Islet precursor cell (in vitro differentiated cells): Measurements from ENCODE around the gene HOXB3.
A peak's percentile ranks its signal among the peaks of the same experiment; 100 is the strongest.
"Not testable (repeated sequence)": the region's sequence is repeated elsewhere in the genome, so short reads cannot be mapped to it uniquely, and the experiment has no call there.

Experiments
- DNase-seq: peaks from one replicate; pipeline ENCODE4 v3.0.0-alpha.2; 2018

The HOXB3 gene

GRCh38 chr17:48542114-48542656 lies 47.9 kb downstream of the HOXB3 start:
- peak; percentile 73 for DNase-seq

DNA sequence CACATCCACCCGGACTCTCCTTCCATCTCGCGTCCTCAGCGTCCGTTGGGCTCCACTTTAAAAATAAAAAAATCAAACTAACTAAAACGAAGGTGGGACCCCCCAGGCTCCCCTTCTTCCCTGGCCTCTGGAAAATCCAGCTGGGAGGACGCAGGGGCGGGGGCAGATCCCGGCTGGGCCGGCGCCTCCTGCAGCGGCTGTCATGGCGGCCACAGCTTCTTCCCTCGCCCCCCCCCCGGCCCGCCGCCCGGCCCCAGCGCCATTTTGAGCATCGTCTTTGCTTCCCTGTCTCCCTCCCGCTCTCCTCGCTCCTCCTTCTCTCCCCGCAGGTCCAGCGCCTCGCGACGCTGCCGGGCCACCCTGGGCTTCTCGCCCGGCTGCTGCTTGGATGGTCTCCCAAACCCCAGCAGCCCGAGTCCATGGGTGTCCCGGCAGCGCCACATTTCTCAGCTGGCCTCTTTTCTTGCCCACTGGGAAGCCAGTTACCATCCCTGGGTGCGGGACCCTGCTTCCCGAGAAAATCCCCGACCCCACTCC lies 48.4 kb downstream of the HOXB3 start:
- peak; percentile 86 for DNase-seq

DNA sequence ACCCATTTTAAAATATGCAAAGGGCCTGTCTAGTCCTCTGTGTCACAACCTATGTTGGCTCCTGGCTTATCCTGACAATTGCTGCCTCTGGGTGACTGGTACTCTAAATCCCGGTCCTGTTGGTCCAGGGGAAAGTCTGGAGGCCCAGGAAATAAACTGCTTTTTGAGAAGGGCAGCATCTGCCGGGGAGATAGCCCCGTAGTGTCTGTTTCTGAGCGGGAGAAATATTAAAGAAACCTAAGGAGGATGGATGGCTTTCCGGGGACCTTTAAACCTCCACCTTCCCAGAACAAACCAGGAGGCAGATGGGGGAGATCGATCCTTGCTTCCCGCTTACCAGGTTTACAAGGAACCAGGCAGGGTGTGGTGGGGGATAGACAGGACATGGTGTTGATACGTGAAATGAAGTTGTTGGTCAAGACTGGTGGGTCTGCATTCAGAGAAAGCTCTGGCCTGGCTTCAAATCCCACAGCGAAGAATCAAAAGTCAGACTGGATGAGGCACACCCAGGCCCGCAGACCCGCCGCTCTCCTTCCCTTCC lies 48.9 kb downstream of the HOXB3 start:
- DNase-seq: peak; percentile 57

DNA sequence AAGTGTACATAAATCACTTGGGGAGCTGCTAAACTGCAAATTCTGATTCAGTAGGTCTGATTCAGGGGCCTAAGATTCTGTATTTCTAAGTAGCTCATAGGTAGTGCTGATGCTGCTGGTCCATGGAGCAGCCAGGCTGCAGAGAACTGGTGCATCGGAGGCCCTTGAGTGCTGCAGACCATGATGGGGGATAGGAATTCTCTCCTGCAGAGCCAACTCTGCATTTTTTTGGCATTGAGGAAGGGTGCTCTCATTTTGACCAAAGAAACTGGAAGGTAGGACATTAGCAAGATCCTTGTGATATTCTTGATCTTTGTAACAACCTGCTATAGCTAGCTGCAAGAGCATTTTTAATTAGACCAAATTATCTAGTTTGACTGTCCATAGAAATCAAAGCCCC lies 49.8 kb downstream of the HOXB3 start:
- DNase-seq: peak; percentile 57

DNA sequence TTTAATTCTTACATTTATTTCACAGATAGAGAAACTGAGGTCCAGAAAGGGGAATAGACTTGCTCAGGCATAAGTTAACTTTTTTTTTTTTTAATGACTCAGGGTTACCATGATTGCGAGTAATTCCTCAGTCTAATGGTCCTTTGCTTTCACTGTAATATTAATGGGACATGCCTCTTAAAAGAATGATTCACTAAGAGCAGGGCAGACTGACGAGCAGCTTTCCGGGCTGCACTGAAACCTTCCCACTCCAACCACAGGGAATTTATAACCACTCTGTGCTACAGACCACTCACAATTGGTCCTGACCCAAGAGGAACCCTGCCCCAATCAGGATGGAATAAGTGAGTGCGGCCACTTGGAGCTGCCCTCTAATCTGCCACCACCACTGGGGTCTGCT lies 50.9 kb downstream of the HOXB3 start:
- peak; percentile 69 for DNase-seq

- peak; percentile 59 for DNase-seq
These were observed 52.7 kb downstream of the HOXB3 start for GRCh38 chr17:48537316-48537715.

DNA sequence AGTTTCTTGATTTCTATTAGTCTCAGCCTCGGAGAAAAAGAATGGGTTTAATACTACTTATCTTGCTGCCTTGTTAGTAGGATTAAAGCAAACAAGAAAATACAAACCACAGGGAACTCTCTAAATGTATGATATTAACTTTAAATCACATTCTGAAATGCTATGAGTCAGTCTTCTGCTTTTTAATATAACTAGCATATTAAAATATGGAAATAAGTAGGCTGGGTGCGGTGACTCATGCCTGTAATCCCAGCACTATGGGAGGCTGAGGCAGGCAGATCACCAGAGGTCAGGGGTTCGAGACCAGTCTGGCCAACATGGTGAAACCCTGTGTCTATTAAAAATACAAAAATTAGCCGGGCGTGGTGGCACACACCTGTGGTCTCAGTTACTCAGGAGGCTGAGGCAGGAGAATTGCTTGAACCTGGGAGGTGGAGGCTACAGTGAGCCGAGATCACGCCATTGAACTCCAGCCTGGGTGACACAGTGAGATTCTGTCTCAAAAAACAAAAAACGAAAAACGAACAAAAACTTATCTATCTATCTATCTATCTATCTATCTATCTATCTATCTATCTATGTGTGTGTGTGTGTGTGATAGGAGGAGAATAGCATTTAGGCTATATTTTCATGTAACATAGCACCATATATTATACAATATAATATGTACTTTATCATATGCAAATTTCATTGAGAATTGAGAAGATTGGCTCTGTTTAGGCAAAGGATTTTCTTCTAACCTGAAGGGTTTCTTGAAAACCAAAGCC lies 54.1 kb downstream of the HOXB3 start:
- DNase-seq: not testable (repeated sequence)

DNA sequence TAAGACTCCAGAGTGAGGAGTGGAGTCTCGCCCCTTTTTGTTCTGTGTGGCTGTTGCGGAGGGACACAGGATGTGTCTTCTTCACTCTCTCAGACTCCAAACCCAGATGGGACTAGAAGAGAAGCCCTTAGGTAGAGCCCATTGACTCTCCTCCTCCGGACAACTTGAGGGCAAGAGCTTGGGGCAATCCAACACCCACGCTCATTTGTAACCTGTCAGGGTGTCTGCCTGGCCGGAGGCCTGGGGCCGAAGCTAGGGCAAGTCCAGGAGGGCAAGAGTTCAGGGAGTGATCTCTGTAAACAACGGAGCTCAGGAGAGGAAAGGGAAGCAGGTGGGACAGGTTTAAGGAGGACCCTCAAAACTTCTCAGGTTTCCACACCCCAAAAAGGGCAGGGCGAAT lies 57.8 kb downstream of the HOXB3 start:
- DNase-seq: no peak

DNA sequence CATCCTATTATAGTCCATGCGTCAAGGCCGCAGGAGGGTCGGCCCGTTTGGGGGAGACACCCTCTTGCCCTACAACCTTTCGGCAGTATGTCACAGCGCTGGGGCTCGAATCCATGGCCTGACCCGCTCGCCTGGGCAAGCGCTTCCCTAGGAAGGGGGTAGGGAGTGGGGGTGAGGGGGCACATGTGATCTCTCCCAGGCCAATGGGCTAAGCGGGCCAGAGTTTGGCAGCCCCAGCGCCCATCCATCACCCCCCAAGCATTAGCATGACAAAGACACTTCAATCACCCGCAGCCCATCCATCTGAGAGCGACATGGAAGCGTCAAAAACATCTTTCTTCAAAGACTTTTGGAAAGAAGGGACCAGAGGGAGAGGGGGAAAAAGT lies 59.2 kb downstream of the HOXB3 start, which contains the start of gene HOXB1:
Gene HOXB1 (minus strand): TSS at position 125 of the 386 bp plus-strand sequence. CDS start 107 bp downstream, at position 18.
- no peak for DNase-seq

- DNase-seq: no peak
These were observed 59.7 kb downstream of the HOXB3 start for GRCh38 chr17:48530208-48530886.

DNA sequence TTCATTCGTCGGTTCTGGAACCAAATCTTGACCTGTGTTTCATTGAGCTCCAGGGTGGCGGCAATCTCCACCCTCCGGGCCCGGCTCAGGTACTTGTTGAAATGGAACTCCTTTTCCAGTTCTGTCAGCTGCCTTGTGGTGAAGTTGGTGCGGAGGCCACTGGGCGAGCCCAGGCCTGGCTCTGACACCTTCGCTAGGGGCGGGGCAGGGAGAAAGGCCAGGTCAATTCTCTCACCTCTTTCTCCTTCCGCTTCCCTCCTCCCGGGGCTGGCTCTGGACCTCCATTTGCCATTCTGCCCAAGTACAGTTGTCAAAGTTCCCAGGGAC lies 60.4 kb downstream of the HOXB3 start:
- peak; percentile 72 for DNase-seq

DNA sequence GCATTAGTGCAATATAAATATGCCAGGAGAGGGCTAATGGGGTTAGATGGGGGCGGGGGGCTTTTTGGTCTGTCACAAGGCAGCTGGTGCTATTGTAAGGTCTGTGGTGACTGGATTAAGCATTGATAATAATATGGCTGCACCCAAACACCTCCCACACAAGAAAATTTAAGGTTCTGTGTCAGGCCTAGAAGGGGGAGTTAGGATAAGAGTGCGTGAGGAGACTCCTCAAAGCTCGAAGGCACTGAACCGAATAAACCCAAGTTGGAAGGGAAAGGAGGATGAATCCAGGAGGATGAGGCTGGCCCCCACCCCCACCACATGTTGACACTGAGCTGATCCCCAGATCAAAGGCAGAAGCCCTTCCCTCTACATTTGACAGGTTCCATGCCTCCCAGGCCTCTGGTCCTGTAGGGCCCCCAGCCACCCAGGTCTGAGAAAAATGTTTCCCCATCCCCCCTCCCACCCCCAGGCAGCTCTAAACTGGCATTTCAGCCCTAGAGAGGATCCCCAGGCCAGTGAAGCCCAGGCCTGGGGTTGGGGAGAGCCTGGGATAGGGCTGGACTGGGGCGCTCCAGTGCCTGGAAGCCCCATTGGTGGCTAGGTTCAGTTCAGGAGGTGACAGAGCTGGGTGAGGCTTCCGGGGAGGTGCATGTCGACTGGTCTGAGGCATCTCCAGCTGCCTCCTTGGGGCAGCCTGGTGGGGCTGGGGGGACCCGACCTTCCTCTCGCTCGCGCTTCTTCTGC lies 60.9 kb downstream of the HOXB3 start:
- DNase-seq: peak; percentile 85

DNA sequence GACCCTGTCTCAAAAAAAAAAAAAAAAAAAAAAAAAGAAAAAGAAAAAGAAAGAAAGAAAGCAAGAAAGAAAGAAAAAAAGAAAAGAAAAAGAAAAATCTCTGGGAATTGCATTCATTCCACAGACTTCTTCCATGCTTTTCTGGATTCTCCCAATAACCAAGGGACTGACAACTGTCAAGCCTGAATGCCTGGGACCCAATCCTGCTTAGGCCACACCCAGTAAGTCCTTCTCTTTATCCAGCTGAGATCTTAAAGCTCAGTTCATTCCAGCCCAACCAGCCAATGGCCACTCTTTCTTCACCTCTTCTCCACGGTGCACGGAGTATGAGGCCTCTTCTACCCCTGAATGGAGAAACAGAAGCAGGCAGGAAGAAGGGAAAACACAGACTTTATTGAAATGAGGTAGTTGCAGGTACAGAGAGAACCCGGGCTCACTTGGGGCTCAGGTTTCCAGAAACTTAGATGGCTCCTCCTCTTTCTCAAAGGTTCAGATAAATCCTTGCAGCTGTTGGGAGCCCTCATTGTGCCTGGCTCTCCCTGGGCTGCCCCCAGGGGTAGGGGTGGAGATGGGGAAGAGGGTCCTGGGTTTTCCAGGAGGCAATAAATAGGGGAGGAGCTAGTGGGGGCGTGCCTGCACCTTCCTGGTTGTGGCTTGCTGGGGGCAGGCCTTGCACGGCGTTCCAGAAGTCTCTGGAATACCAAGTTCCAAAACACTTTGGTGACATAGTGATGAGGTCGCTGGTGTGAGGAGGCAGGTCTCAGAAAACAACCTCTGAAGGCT lies 61.7 kb downstream of the HOXB3 start:
- DNase-seq: peak; percentile 87

DNA sequence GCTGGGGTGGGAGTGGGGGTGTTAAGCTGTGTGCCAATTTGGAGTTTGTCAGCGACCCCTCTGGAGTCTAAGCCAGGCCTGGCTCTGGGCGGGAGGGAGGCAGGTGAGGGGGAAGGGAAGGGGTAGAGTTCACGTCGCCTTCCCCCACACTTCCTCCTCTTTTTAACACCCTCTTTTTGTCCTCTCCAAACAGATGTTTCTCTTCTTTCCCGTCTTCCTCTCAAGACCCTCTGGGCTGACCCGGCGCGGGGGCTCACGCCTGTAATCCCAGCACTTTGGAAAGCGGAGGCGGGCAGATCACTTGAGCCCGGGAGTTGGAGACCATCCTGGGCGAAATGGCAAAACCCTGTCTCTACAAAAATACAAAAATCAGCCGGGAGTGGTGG lies 62.5 kb downstream of the HOXB3 start:
- no peak for DNase-seq

- no peak for DNase-seq
These were observed 63.2 kb downstream of the HOXB3 start for GRCh38 chr17:48526608-48527546.

DNA sequence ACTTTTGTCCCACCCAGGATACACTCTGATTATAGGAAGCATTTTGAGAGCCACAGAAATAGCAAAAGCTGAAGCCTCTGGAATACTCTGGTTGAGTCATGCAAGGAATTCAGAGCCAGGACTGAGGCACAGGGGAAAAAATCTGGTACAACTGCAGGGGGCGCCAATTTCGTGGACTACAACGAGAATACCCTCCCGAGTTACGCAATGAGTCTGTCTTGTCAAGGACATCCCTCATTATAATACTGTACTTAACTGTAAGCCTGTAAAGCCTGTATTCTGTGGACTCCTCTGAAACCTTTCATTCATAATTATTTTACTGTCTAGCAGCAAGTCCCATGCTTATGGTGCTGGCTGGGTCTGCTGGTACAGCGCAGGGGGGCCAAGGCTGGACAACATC lies 67.0 kb downstream of the HOXB3 start:
- DNase-seq: no peak

DNA sequence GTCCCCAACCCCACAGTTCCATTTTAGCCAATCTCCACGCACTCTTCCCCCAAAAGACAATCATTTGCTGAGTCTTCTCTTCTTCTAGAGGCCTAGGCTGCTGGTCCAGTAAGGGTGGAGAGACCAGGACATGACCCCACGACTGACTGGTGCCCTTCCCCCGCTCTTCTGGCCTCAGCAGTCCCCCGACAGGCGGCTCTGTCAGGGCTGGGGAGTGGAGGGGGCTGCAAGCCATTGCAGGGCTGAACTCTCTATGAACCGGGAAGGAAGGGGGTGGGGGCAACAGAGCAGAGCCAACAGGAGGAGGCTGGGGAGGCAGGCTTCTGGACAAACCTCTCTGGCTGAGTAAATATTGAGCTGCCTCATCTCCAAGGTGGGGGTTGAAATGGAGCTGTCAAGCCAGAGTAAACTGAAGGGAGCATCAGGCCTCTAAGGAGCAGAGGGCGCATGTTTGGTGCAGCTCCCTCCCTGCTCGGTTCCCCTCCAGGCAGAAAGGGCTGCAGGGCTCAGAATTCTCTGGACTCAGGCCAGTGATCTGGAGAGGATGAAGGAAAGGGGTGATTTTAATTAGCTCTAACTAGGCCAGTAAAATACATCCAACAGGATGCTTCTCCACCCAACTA lies 67.9 kb downstream of the HOXB3 start:
- DNase-seq: peak; percentile 84

- no peak for DNase-seq
These were observed 69.4 kb downstream of the HOXB3 start for GRCh38 chr17:48520631-48521079.

GRCh38 chr17:48519427-48519826 lies 70.6 kb downstream of the HOXB3 start:
- no peak for DNase-seq

- no peak for DNase-seq
These were observed 72.6 kb downstream of the HOXB3 start for GRCh38 chr17:48517478-48517877.
